Non-pigmented ciliary epithelial cell (primary cell): ENCODE data around the gene XRCC6.
A peak's percentile ranks its signal among the peaks of the same experiment; 100 is the strongest.
"Not testable (repeated sequence)": the region's sequence is repeated elsewhere in the genome, so short reads cannot be mapped to it uniquely, and the experiment has no call there.

Experiments used
- DNase-seq: peaks from one replicate; pipeline ENCODE4 v3.0.0-alpha.2; 2010; ENCODE audit warnings: low read depth

XRCC6 gene

GRCh38 chr22:41654322-41654721 is 33.2 kb downstream of the XRCC6 start:
- DNase-seq: no peak

- DNase-seq: no peak
These were observed 35.5 kb downstream of the XRCC6 start for GRCh38 chr22:41656556-41656955.

- no peak for DNase-seq
These were observed 36.6 kb downstream of the XRCC6 start for GRCh38 chr22:41657709-41658108.

- no peak for DNase-seq
These were observed 37.8 kb downstream of the XRCC6 start for GRCh38 chr22:41658869-41659268.

GRCh38 chr22:41659941-41660340 is 38.8 kb downstream of the XRCC6 start:
- no peak for DNase-seq

GRCh38 chr22:41660416-41660815 is 39.3 kb downstream of the XRCC6 start:
- DNase-seq: no peak

GRCh38 chr22:41661088-41661487 is 40.0 kb downstream of the XRCC6 start:
- no peak for DNase-seq

- no peak for DNase-seq
These were observed 40.6 kb downstream of the XRCC6 start for GRCh38 chr22:41661713-41662112.

GRCh38 chr22:41663594-41663993 is 42.5 kb downstream of the XRCC6 start:
- not testable (repeated sequence) for DNase-seq

GRCh38 chr22:41664490-41664889 is 43.4 kb downstream of the XRCC6 start:
- DNase-seq: no peak

GRCh38 chr22:41664951-41665350 is 43.9 kb downstream of the XRCC6 start:
- no peak for DNase-seq

- peak; percentile 37 for DNase-seq
These were observed 48.1 kb downstream of the XRCC6 start for GRCh38 chr22:41668971-41669911.

- DNase-seq: not testable (repeated sequence)
These were observed 51.0 kb downstream of the XRCC6 start for GRCh38 chr22:41672096-41672495.

GRCh38 chr22:41672780-41673509 is 51.9 kb downstream of the XRCC6 start:
- no peak for DNase-seq

GRCh38 chr22:41674846-41675340 is 53.8 kb downstream of the XRCC6 start:
- DNase-seq: no peak

GRCh38 chr22:41676134-41676533 is 55.0 kb downstream of the XRCC6 start:
- DNase-seq: no peak

- DNase-seq: no peak
These were observed 60.5 kb downstream of the XRCC6 start for GRCh38 chr22:41681616-41682015.

GRCh38 chr22:41682033-41682807 is 61.1 kb downstream of the XRCC6 start:
- DNase-seq: peak; percentile 48

- no peak for DNase-seq
These were observed 62.0 kb downstream of the XRCC6 start for GRCh38 chr22:41683052-41683451.

GRCh38 chr22:41683616-41684015 is 62.5 kb downstream of the XRCC6 start:
- DNase-seq: no peak

- no peak for DNase-seq
These were observed 63.1 kb downstream of the XRCC6 start for GRCh38 chr22:41684194-41684593.

GRCh38 chr22:41686890-41687289 is 65.8 kb downstream of the XRCC6 start:
- not testable (repeated sequence) for DNase-seq
